Keratinocyte (primary cell): ENCODE data around the gene CDKAL1.

Experiments used
- CTCF ChIP-seq, 3 experiments: IDR thresholded peaks in 1 of 3; conservative IDR thresholded peaks in 1 of 3; optimal IDR thresholded peaks in 1 of 3; 2 replicates in 2 of 3; 3 replicates in 1 of 3; pipeline versions ENCODE3 to v1.5.1; 2011; ENCODE audit warnings: low read length in 3 of 3, mild to moderate bottlenecking in 3 of 3, moderate library complexity in 2 of 3, control low read depth in 1 of 3, inconsistent platforms in 1 of 3; ENCODE audit not compliant: insufficient read depth in 2 of 3; ENCODE audit errors: extremely low read depth in 1 of 3
- EZH2 ChIP-seq: IDR thresholded peaks from one replicate; pipeline ENCODE4 v1.6.1; 2012; ENCODE audit warnings: inconsistent platforms, mild to moderate bottlenecking, low read length, moderate library complexity

GRCh38 chr6:21262504-21262903 lies 728.2 kb downstream of the CDKAL1 start:
- no peak for TF ChIP-seq CTCF (optimal IDR thresholded peaks at IDR 0.05 in 1 of 3, IDR thresholded peaks at IDR 0.05 in 1 of 3, conservative IDR thresholded peaks at IDR 0.05 in 1 of 3; ENCODE audit: extremely low read depth in 1 of 3, insufficient read depth in 2 of 3, low read length in 3 of 3)
- no peak for TF ChIP-seq EZH2
